ENCODE measurements around the gene NEO1. TPM values are rescaled to one million over a fixed set of nuclear protein-coding genes. Genes with fewer than 3 reads are reported as not detected.
A peak's percentile ranks its signal among the peaks of the same experiment; 100 is the strongest.

The NEO1 gene, protein sequence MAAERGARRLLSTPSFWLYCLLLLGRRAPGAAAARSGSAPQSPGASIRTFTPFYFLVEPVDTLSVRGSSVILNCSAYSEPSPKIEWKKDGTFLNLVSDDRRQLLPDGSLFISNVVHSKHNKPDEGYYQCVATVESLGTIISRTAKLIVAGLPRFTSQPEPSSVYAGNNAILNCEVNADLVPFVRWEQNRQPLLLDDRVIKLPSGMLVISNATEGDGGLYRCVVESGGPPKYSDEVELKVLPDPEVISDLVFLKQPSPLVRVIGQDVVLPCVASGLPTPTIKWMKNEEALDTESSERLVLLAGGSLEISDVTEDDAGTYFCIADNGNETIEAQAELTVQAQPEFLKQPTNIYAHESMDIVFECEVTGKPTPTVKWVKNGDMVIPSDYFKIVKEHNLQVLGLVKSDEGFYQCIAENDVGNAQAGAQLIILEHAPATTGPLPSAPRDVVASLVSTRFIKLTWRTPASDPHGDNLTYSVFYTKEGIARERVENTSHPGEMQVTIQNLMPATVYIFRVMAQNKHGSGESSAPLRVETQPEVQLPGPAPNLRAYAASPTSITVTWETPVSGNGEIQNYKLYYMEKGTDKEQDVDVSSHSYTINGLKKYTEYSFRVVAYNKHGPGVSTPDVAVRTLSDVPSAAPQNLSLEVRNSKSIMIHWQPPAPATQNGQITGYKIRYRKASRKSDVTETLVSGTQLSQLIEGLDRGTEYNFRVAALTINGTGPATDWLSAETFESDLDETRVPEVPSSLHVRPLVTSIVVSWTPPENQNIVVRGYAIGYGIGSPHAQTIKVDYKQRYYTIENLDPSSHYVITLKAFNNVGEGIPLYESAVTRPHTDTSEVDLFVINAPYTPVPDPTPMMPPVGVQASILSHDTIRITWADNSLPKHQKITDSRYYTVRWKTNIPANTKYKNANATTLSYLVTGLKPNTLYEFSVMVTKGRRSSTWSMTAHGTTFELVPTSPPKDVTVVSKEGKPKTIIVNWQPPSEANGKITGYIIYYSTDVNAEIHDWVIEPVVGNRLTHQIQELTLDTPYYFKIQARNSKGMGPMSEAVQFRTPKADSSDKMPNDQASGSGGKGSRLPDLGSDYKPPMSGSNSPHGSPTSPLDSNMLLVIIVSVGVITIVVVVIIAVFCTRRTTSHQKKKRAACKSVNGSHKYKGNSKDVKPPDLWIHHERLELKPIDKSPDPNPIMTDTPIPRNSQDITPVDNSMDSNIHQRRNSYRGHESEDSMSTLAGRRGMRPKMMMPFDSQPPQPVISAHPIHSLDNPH (N-terminal part only)
- total RNA-seq (52.8 and 64.0 TPM in 2 replicates), polyA plus RNA-seq (32.2 and 39.1 TPM in 2 replicates)

DNA sequence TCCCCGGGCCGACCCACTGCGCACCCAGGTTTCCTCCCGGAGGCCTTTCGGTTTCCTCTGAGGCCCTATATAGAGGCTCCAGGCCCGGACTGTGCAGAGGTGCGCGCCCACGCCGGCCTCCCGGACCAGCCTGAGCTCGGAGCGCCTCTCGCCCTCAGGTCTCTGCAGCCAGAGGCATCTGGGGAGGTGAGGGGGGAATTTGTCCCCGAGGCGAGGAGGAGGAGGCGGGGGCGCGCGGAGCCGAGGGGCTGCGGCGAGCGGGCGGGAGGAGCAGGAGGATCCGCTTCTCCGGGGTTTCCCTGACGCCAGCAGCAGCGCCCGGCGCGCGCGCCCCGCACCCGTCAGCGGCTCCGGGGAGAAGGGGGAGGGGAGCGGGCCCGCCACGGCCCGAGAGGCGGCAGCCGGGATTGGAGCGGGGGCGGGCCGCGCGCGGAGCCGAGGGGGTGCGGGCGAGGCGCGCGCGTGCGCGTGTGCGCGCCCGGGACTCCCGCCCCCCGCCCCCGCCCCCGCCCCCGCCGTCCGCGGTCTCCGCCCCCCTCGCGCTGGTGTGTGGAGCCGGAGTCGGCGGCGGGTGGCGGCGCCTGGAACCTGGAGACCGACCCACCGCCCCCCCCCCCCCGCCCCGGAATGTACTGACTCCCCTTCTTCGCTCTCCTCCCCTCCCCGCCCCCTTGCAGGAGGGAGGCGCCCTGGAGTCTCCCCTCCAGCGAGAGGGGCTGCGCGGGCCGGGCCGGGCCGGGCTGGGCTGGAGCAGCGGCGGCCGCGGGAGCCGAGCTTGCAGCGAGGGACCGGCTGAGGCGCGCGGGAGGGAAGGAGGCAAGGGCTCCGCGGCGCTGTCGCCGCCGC is at the start of gene NEO1:
Gene NEO1 (plus strand): TSS at position 657 of the 846 bp plus-strand sequence. CDS start 213 bp downstream, outside the sequence.
- H3K4me2 ChIP-seq = peak within 1 kb of the TSS; percentile 87
- no peaks in the 10 kb centered on the region for H3K9me2 ChIP-seq (replicated peaks; ENCODE audit: insufficient read depth)
- H3K79me2 ChIP-seq = peaks cover 38% of the 10 kb centered on the region
- peak within 1 kb of the TSS; percentile 98 for H3K4me3 ChIP-seq
- peaks cover 16% of the 10 kb centered on the region for H3K4me1 ChIP-seq (ENCODE audit: insufficient read depth)
- peak within 1 kb of the TSS; percentile 97 for H2AFZ ChIP-seq
- TF ChIP-seq, protein P1, sequence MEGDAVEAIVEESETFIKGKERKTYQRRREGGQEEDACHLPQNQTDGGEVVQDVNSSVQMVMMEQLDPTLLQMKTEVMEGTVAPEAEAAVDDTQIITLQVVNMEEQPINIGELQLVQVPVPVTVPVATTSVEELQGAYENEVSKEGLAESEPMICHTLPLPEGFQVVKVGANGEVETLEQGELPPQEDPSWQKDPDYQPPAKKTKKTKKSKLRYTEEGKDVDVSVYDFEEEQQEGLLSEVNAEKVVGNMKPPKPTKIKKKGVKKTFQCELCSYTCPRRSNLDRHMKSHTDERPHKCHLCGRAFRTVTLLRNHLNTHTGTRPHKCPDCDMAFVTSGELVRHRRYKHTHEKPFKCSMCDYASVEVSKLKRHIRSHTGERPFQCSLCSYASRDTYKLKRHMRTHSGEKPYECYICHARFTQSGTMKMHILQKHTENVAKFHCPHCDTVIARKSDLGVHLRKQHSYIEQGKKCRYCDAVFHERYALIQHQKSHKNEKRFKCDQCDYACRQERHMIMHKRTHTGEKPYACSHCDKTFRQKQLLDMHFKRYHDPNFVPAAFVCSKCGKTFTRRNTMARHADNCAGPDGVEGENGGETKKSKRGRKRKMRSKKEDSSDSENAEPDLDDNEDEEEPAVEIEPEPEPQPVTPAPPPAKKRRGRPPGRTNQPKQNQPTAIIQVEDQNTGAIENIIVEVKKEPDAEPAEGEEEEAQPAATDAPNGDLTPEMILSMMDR (IDR thresholded peaks at IDR 0.05; ENCODE audit: poor library complexity) = no peak
- TF ChIP-seq EZH2phosphoT487 (IDR thresholded peaks at IDR 0.05; ENCODE audit: low read depth, severe bottlenecking, unreplicated experiment) (no peak), EZH2 (IDR thresholded peaks at IDR 0.05; ENCODE audit: borderline replicate concordance) (no peak)
- WGBS (ENCODE audit: low lambda C conversion rate, missing lambda C conversion rate) = under 1% methylated on average over 19 of the region's 108 CpGs
- no peaks in the 10 kb centered on the region for H3K36me3 ChIP-seq (replicated peaks; ENCODE audit: insufficient read depth, low read depth)
- no peaks in the 10 kb centered on the region for H3K9me3 ChIP-seq (ENCODE audit: low read depth)
- peaks cover 20% of the 10 kb centered on the region for H4K20me1 ChIP-seq (ENCODE audit: insufficient read depth, poor library complexity, severe bottlenecking)
- H3K27me3 ChIP-seq = no peaks in the 10 kb centered on the region
- H3K27ac ChIP-seq = peak within 1 kb of the TSS; percentile 99
- DNase-seq (ENCODE audit: low spot score) = peak; percentile 97

DNA sequence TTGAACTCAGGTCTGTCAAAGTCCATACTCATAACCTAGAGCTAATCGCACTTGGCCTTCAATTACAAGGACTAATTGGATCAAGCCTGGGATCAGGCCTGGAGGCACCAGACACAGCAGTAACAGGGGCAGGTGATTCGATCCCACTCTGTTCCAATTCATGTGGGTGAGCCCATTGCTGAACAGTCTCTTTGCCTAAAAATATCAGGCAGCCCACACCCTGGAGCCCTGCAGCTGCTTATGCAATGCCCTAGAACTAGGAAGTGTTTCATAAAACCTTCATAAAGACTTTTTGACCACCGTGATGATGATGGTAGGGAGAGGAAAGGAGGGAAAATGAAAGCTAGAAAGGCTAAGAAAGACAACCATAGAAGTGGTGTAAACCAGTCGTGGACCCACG is 47.8 kb upstream of the NEO1 start:
- Histone ChIP-seq H3K36me3 (replicated peaks; ENCODE audit: insufficient read depth, low read depth) (no peaks in the 10 kb centered on the region), H4K20me1 (ENCODE audit: insufficient read depth, poor library complexity, severe bottlenecking) (no peaks in the 10 kb centered on the region), H3K79me2 (no peaks in the 10 kb centered on the region), H3K9me2 (replicated peaks; ENCODE audit: insufficient read depth) (no peaks in the 10 kb centered on the region), H3K4me1 (ENCODE audit: insufficient read depth) (no peaks in the 10 kb centered on the region), H3K9me3 (ENCODE audit: low read depth) (no peaks in the 10 kb centered on the region), H2AFZ (no peak overlapping the region), H3K27me3 (no peaks in the 10 kb centered on the region), H3K4me2 (no peak overlapping the region), H3K27ac (no peak overlapping the region), H3K4me3 (no peak overlapping the region)
- WGBS (ENCODE audit: low lambda C conversion rate, missing lambda C conversion rate) = 94% methylated on average over 5 of the region's 5 CpGs
- TF ChIP-seq EZH2phosphoT487 (IDR thresholded peaks at IDR 0.05; ENCODE audit: low read depth, severe bottlenecking, unreplicated experiment) = no peak
- no peak for TF ChIP-seq EZH2 (IDR thresholded peaks at IDR 0.05; ENCODE audit: borderline replicate concordance)
- TF ChIP-seq, protein P1 (IDR thresholded peaks at IDR 0.05; ENCODE audit: poor library complexity) = no peak
- DNase-seq (ENCODE audit: low spot score) = no peak

DNA sequence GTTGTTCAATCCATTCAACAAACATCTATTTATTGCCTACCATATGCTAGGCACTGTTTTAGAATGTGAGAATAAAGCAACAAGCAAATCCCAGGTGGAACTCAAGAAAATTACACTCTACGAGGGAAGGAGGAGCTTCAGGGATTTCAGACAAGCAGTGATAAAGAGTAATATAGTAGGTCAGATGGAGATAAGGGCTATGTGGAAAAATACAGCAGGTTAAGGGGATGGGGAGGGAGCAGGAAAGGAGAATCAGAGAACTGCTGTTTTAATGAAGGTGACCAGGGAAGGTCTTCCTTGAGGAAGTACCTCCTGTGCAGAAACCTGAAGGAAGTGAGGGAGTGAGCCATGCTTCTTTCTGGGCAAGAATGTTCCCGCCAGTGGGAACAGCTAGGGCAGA is 47.2 kb upstream of the NEO1 start:
- peak overlapping the region; percentile 45 for H3K27ac ChIP-seq
- no peak overlapping the region for H3K4me2 ChIP-seq
- WGBS (ENCODE audit: low lambda C conversion rate, missing lambda C conversion rate) = 60% methylated on average over 2 of the region's 2 CpGs
- H2AFZ ChIP-seq = no peak overlapping the region
- H3K4me3 ChIP-seq = no peak overlapping the region
- no peaks in the 10 kb centered on the region for H3K36me3 ChIP-seq (replicated peaks; ENCODE audit: insufficient read depth, low read depth)
- H3K9me2 ChIP-seq (replicated peaks; ENCODE audit: insufficient read depth) = no peaks in the 10 kb centered on the region
- no peaks in the 10 kb centered on the region for H3K9me3 ChIP-seq (ENCODE audit: low read depth)
- DNase-seq (ENCODE audit: low spot score) = no peak
- no peaks in the 10 kb centered on the region for H3K79me2 ChIP-seq
- H3K4me1 ChIP-seq (ENCODE audit: insufficient read depth) = no peaks in the 10 kb centered on the region
- H3K27me3 ChIP-seq = no peaks in the 10 kb centered on the region
- no peaks in the 10 kb centered on the region for H4K20me1 ChIP-seq (ENCODE audit: insufficient read depth, poor library complexity, severe bottlenecking)
- TF ChIP-seq EZH2phosphoT487 (IDR thresholded peaks at IDR 0.05; ENCODE audit: low read depth, severe bottlenecking, unreplicated experiment) (no peak), EZH2 (IDR thresholded peaks at IDR 0.05; ENCODE audit: borderline replicate concordance) (no peak)
- TF ChIP-seq, protein P1 (IDR thresholded peaks at IDR 0.05; ENCODE audit: poor library complexity) = no peak

All from hepatocyte (in vitro differentiated cells).